Endothelial cell of umbilical vein (primary cell): ENCODE measurements around the gene SMARCD1. TPM values are rescaled to one million over a fixed set of nuclear protein-coding genes. Genes with fewer than 3 reads are reported as not detected.

ENCODE experiments used
- BruUV-seq: library from RNA; stranded (reverse); fragments of 400-500 nt; replicated peaks from 2 replicates; lab custom pipeline; 2021; lab: Mats Ljungman, UMichigan
- CTCF ChIA-PET: fragments of 300-600, 350-600 bp; sonication (Branson Sonifier 250); formaldehyde crosslinking; loops from one replicate; lab custom pipeline; 2021; ENCODE audit warnings: antibody characterized with exemption, inconsistent platforms; lab: Charles Lee
- POLR2A ChIA-PET: fragments of 300-600, 350-600 bp; sonication (Branson Sonifier 250); formaldehyde crosslinking; loops from one replicate; lab custom pipeline; 2021; ENCODE audit warnings: antibody characterized with exemption, inconsistent platforms; lab: Charles Lee
- DNase-seq: peaks from one replicate; pipeline ENCODE4 v3.0.0-alpha.2; 2011; ENCODE audit warnings: low read depth, low spot score
- FAIRE-seq: peaks from 2 replicates; lab custom pipeline; 2011; peaks lifted over from hg19 to GRCh38; lab: Jason Lieb, UNC
- H2AFZ ChIP-seq: 2 replicates; pipeline ENCODE4 v1.6.0; 2012; ENCODE audit warnings: low read depth, low read length, control low read depth, inconsistent platforms
- H3K27ac ChIP-seq: 2 replicates; pipeline ENCODE4 v1.5.1; 2011; ENCODE audit warnings: low read depth, mild to moderate bottlenecking, control low read depth, low read length, moderate library complexity; ENCODE audit not compliant: insufficient read depth
- H3K27me3 ChIP-seq, 2 experiments: 2 replicates each; pipeline versions ENCODE4 v1.6.0 to v1.6.1; 2011; ENCODE audit warnings: low read length in 2 of 2, mixed read lengths in 1 of 2; ENCODE audit not compliant: control insufficient read depth in 2 of 2, insufficient read depth in 2 of 2
- H3K36me3 ChIP-seq, 2 experiments: 2 replicates in 1 of 2; 3 replicates in 1 of 2; pipeline ENCODE4 v1.5.1; 2011; ENCODE audit warnings: low read length in 2 of 2, mild to moderate bottlenecking in 1 of 2, moderate library complexity in 1 of 2; ENCODE audit not compliant: control insufficient read depth in 2 of 2, insufficient read depth in 2 of 2; ENCODE audit errors: extremely low read depth in 1 of 2
- H3K4me1 ChIP-seq: 3 replicates; pipeline ENCODE4 v1.5.1; 2011; ENCODE audit warnings: mild to moderate bottlenecking, low read length; ENCODE audit not compliant: control insufficient read depth, insufficient read depth; ENCODE audit errors: extremely low read depth
- H3K4me2 ChIP-seq: 2 replicates; pipeline ENCODE4 v1.6.1; 2011; ENCODE audit warnings: low read length, control low read depth, mixed read lengths; ENCODE audit not compliant: insufficient read depth
- H3K4me3 ChIP-seq, 3 experiments: fragments of 200-600 bp in 1 of 3; sonication (generic), shearing (Covaris generic) in 1 of 3; replicated peaks in 1 of 3; 2 replicates each; pipeline ENCODE4 v1.5.1; 2011 to 2016; ENCODE audit warnings: control low read depth in 3 of 3, low read length in 3 of 3, mild to moderate bottlenecking in 2 of 3, inconsistent platforms in 1 of 3, low read depth in 1 of 3, moderate library complexity in 1 of 3; ENCODE audit not compliant: insufficient read depth in 1 of 3
- H3K79me2 ChIP-seq: 2 replicates; pipeline ENCODE4 v1.6.0; 2012; ENCODE audit warnings: low read length, inconsistent platforms; ENCODE audit not compliant: control insufficient read depth, insufficient read depth
- H3K9ac ChIP-seq: replicated peaks from 2 replicates; pipeline ENCODE3; 2011; ENCODE audit warnings: low read length, control low read depth; ENCODE audit not compliant: insufficient read depth; ENCODE audit errors: extremely low read depth
- H3K9me1 ChIP-seq: replicated peaks from 3 replicates; pipeline ENCODE4 v1.6.0; 2011; ENCODE audit warnings: mild to moderate bottlenecking, low read length; ENCODE audit not compliant: control insufficient read depth, insufficient read depth; ENCODE audit errors: extremely low read depth
- H3K9me3 ChIP-seq: replicated peaks from 2 replicates; pipeline ENCODE4 v1.5.1; 2012; ENCODE audit warnings: low read length, inconsistent platforms; ENCODE audit not compliant: control insufficient read depth, insufficient read depth
- H4K20me1 ChIP-seq: replicated peaks from 2 replicates; pipeline ENCODE3; 2011; ENCODE audit warnings: mild to moderate bottlenecking, low read length; ENCODE audit not compliant: control insufficient read depth, insufficient read depth; ENCODE audit errors: extremely low read depth
- EZH2 ChIP-seq: IDR thresholded peaks from 2 replicates; pipeline ENCODE4 v1.6.1; 2012; ENCODE audit warnings: borderline replicate concordance, low read depth, mild to moderate bottlenecking, moderate library complexity, low read length, inconsistent platforms; ENCODE audit not compliant: severe bottlenecking
- FOS ChIP-seq: IDR thresholded peaks from 2 replicates; pipeline ENCODE4 v1.6.1; 2011; ENCODE audit warnings: mild to moderate bottlenecking, low read length, moderate library complexity, borderline replicate concordance; ENCODE audit not compliant: insufficient read depth
- GATA2 ChIP-seq: IDR thresholded peaks from 2 replicates; pipeline ENCODE4 v1.7.0; 2011; ENCODE audit warnings: low read depth, mild to moderate bottlenecking, moderate library complexity, mixed read lengths, low read length; ENCODE audit not compliant: insufficient read length, insufficient read depth
- JUN ChIP-seq: IDR thresholded peaks from 2 replicates; pipeline ENCODE4 v1.6.1; 2011; ENCODE audit warnings: borderline replicate concordance, low read depth; ENCODE audit not compliant: insufficient read length, insufficient read depth
- MYC ChIP-seq: IDR thresholded peaks from one replicate; pipeline ENCODE4 v1.6.1; 2011; ENCODE audit warnings: mild to moderate bottlenecking, low read depth, low read length
- POLR2A ChIP-seq: IDR thresholded peaks from 2 replicates; pipeline ENCODE4 v1.6.1; 2012; ENCODE audit warnings: low read depth, mild to moderate bottlenecking, control low read depth, low read length
- POLR2AphosphoS5 ChIP-seq: IDR thresholded peaks from 2 replicates; pipeline ENCODE4 v1.6.1; 2012; ENCODE audit warnings: low read depth, mild to moderate bottlenecking, control low read depth, low read length, moderate library complexity; ENCODE audit not compliant: insufficient read depth
- dilution Hi-C: fragments of 300-500 bp; cut with MboI; formaldehyde crosslinking; loops from one replicate; pipeline ENCODE4 v1.15.0; 2019; ENCODE audit warnings: low sequenced_read_pairs; ENCODE audit not compliant: extremely low pct_ligation_motif_present
- intact Hi-C: fragments of 100-400 bp; cut with micrococcal nuclease; formaldehyde crosslinking; loops from one replicate; pipeline ENCODE4 v1.10.0; 2022
- polyA plus RNA-seq, 4 experiments: library from polyadenylated mRNA; depleted of rRNA in 3 of 4; stranded (reverse) in 3 of 4; unstranded in 1 of 4; fragments of >200 nt; gene quantifications; 2 replicates each; pipeline versions ENCODE4 v1.2.1 to v1.2.3, GENCODE V29; 2011 to 2012; ENCODE audit warnings: missing spikeins in 1 of 4
- total RNA-seq: library from RNA; stranded (reverse); gene quantifications from 2 replicates; pipeline ENCODE4 v1.2.3, GENCODE V29; 2021
- TF ChIP-seq, protein P1 (sequence below): IDR thresholded peaks from 2 replicates; pipeline ENCODE4 v1.6.1; 2011; ENCODE audit not compliant: insufficient read depth, insufficient read length
- TF ChIP-seq, protein P2 (sequence below), 2 donors: IDR thresholded peaks; 1 replicate in 1 of 2; 2 replicates in 1 of 2; pipeline ENCODE4 v1.5.1; 2011; ENCODE audit warnings: low read length in 2 of 2, mild to moderate bottlenecking in 2 of 2, moderate library complexity in 2 of 2, control low read depth in 1 of 2, inconsistent platforms in 1 of 2, low read depth in 1 of 2; ENCODE audit not compliant: insufficient read depth in 1 of 2; ENCODE audit errors: extremely low read depth in 1 of 2

SMARCD1 gene
- total and polyA plus RNA-seq, 2 donors (not counting 3 experiments of a cell fraction or from before 2014, with no cell fraction given): 86.6 to 94.2 TPM

- intact Hi-C loops: no loop called here
- no peaks in the 10 kb centered on the region for H3K9me3 ChIP-seq
Observed at GRCh38 chr12:50053583-50053982, 31.6 kb upstream of the SMARCD1 start.

More at GRCh38 chr12:50053583-50053982, 31.6 kb upstream of the SMARCD1 start:
- CTCF ChIA-PET: interaction anchor here (7.7 to 11.2 kb wide), 2 partner anchors 16 to 85 kb away, joined by 168 to 191 read pairs; partner anchors contain the start of gene AQP6
- H3K4me1 ChIP-seq: peaks cover 5% of the 10 kb centered on the region
- TF ChIP-seq, protein P1, sequence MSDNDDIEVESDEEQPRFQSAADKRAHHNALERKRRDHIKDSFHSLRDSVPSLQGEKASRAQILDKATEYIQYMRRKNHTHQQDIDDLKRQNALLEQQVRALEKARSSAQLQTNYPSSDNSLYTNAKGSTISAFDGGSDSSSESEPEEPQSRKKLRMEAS: no peak
- TF ChIP-seq JUN (no peak), FOS (no peak), POLR2AphosphoS5 (no peak), GATA2 (no peak), MYC (no peak), EZH2 (no peak), POLR2A (no peak)
- TF ChIP-seq, protein P2, sequence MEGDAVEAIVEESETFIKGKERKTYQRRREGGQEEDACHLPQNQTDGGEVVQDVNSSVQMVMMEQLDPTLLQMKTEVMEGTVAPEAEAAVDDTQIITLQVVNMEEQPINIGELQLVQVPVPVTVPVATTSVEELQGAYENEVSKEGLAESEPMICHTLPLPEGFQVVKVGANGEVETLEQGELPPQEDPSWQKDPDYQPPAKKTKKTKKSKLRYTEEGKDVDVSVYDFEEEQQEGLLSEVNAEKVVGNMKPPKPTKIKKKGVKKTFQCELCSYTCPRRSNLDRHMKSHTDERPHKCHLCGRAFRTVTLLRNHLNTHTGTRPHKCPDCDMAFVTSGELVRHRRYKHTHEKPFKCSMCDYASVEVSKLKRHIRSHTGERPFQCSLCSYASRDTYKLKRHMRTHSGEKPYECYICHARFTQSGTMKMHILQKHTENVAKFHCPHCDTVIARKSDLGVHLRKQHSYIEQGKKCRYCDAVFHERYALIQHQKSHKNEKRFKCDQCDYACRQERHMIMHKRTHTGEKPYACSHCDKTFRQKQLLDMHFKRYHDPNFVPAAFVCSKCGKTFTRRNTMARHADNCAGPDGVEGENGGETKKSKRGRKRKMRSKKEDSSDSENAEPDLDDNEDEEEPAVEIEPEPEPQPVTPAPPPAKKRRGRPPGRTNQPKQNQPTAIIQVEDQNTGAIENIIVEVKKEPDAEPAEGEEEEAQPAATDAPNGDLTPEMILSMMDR (IDR thresholded peaks at IDR 0.05; ENCODE audit: extremely low read depth in 1 of 2, insufficient read depth in 1 of 2, low read depth in 1 of 2, low read length in 2 of 2): no peak
- no peak for FAIRE-seq
- no peak for DNase-seq
- H3K36me3 ChIP-seq: no peaks in the 10 kb centered on the region
- no peaks in the 10 kb centered on the region for H3K79me2 ChIP-seq
- dilution Hi-C loops: loop anchor here (25.0 kb wide), 1 partner anchor 91 kb away; the partner anchor contains the start of genes AQP2, AQP5 and AQP6
- H3K27me3 ChIP-seq: peaks cover 49 to 56% of the 10 kb centered on the region in 2 experiments
- no peak overlapping the region for H2AFZ ChIP-seq
- no TSS peak for BruUV-seq
- no peaks in the 10 kb centered on the region for H4K20me1 ChIP-seq
- no peak overlapping the region for H3K4me3 ChIP-seq
- POLR2A ChIA-PET: no interaction called here
- no peak overlapping the region for H3K9ac ChIP-seq
- H3K27ac ChIP-seq: no peak overlapping the region
- no peaks in the 10 kb centered on the region for H3K9me1 ChIP-seq
- no peak overlapping the region for H3K4me2 ChIP-seq
